H9 (cell line): Measurements from ENCODE around the gene HMGN4. TPM values are rescaled to one million over a fixed set of nuclear protein-coding genes. Genes with fewer than 3 reads are reported as not detected.
A peak's percentile ranks its signal among the peaks of the same experiment; 100 is the strongest.

Source experiments
- DNase-seq: peaks from one replicate; pipeline ENCODE4 v3.0.0-alpha.2; 2017
- H2AFZ ChIP-seq: one replicate; pipeline ENCODE4 v1.6.1; 2013; ENCODE audit warnings: mild to moderate bottlenecking, low read length, control low read depth, moderate library complexity
- H2AK5ac ChIP-seq: 2 replicates; pipeline ENCODE4 v1.6.1; 2013; ENCODE audit warnings: low read length, control low read depth, mixed read lengths; ENCODE audit not compliant: insufficient read length
- H2BK120ac ChIP-seq: one replicate; pipeline ENCODE4 v1.6.1; 2013; ENCODE audit warnings: low read depth, mild to moderate bottlenecking, low read length, control low read depth, inconsistent platforms; ENCODE audit not compliant: poor library complexity, severe bottlenecking
- H2BK12ac ChIP-seq: 2 replicates; pipeline ENCODE4 v1.6.1; 2013; ENCODE audit warnings: low read length, control low read depth, mixed read lengths, low read depth; ENCODE audit not compliant: insufficient read length
- H2BK15ac ChIP-seq: 2 replicates; pipeline ENCODE4 v1.6.1; 2013; ENCODE audit warnings: low read depth, low read length, control low read depth
- H2BK20ac ChIP-seq: one replicate; pipeline ENCODE4 v1.6.1; 2013; ENCODE audit warnings: low read depth, mild to moderate bottlenecking, low read length, control low read depth, inconsistent platforms; ENCODE audit not compliant: poor library complexity, severe bottlenecking
- H2BK5ac ChIP-seq: 2 replicates; pipeline ENCODE4 v1.6.1; 2013; ENCODE audit warnings: low read length, control low read depth, mixed read lengths; ENCODE audit not compliant: insufficient read length
- H3K14ac ChIP-seq: 2 replicates; pipeline ENCODE4 v1.6.1; 2013; ENCODE audit warnings: low read length, control low read depth; ENCODE audit not compliant: insufficient read depth
- H3K18ac ChIP-seq: 2 replicates; pipeline ENCODE4 v1.6.1; 2013; ENCODE audit warnings: low read depth, mild to moderate bottlenecking, mixed read lengths, low read length, control low read depth; ENCODE audit not compliant: insufficient read length
- H3K23ac ChIP-seq: 2 replicates; pipeline ENCODE4 v1.6.1; 2013; ENCODE audit warnings: low read length, control low read depth, mixed read lengths, low read depth; ENCODE audit not compliant: insufficient read length
- H3K23me2 ChIP-seq: 2 replicates; pipeline ENCODE4 v1.6.1; 2013; ENCODE audit warnings: low read depth, mild to moderate bottlenecking, mixed read lengths, low read length, control low read depth; ENCODE audit not compliant: insufficient read length, poor library complexity, severe bottlenecking
- H3K27ac ChIP-seq: 2 replicates; pipeline ENCODE4 v1.5.1; 2013; ENCODE audit warnings: low read length, control low read depth, mixed read lengths, low read depth; ENCODE audit not compliant: insufficient read length
- H3K27me3 ChIP-seq: 2 replicates; pipeline ENCODE4 v1.6.1; 2013; ENCODE audit warnings: low read length, control low read depth, inconsistent platforms; ENCODE audit not compliant: insufficient read depth
- H3K4ac ChIP-seq: 2 replicates; pipeline ENCODE4 v1.6.1; 2013; ENCODE audit warnings: low read depth, mild to moderate bottlenecking, control low read depth, inconsistent platforms, low read length, moderate library complexity
- H3K4me1 ChIP-seq: 2 replicates; pipeline ENCODE4 v1.6.1; 2013; ENCODE audit warnings: low read length, control low read depth, inconsistent platforms; ENCODE audit not compliant: insufficient read depth
- H3K4me2 ChIP-seq: 2 replicates; pipeline ENCODE4 v1.6.1; 2013; ENCODE audit warnings: low read length, control low read depth, mixed read lengths; ENCODE audit not compliant: insufficient read length, insufficient read depth
- H3K56ac ChIP-seq: 2 replicates; pipeline ENCODE4 v1.6.1; 2013; ENCODE audit warnings: low read depth, mild to moderate bottlenecking, mixed read lengths, low read length, control low read depth; ENCODE audit not compliant: insufficient read length
- H3K79me1 ChIP-seq: 2 replicates; pipeline ENCODE4 v1.6.1; 2013; ENCODE audit warnings: low read depth, mild to moderate bottlenecking, moderate library complexity, low read length, control low read depth, inconsistent platforms; ENCODE audit not compliant: insufficient read depth, poor library complexity, severe bottlenecking
- H3K79me2 ChIP-seq: 2 replicates; pipeline ENCODE4 v1.6.1; 2013; ENCODE audit warnings: low read length, control low read depth, inconsistent platforms; ENCODE audit not compliant: insufficient read depth
- H3K9ac ChIP-seq: 2 replicates; pipeline ENCODE4 v1.6.1; 2013; ENCODE audit warnings: low read length, control low read depth, mixed read lengths; ENCODE audit not compliant: insufficient read length; ENCODE audit errors: extremely low read depth
- H3K9me3 ChIP-seq: one replicate; pipeline ENCODE4 v1.6.1; 2013; ENCODE audit warnings: low read depth, low read length, inconsistent platforms; ENCODE audit not compliant: control insufficient read depth
- H3T11ph ChIP-seq: one replicate; pipeline ENCODE4 v1.6.1; 2013; ENCODE audit warnings: mild to moderate bottlenecking, low read length, control low read depth, inconsistent platforms
- H4K20me1 ChIP-seq: one replicate; pipeline ENCODE4 v1.6.1; 2013; ENCODE audit not compliant: control insufficient read depth, insufficient read length, insufficient read depth
- H4K5ac ChIP-seq: 2 replicates; pipeline ENCODE4 v1.6.1; 2013; ENCODE audit warnings: low read depth, mild to moderate bottlenecking, mixed read lengths, low read length, control low read depth; ENCODE audit not compliant: insufficient read length
- H4K8ac ChIP-seq: replicated peaks from 2 replicates; pipeline ENCODE4 v1.6.1; 2013; ENCODE audit warnings: low read length, control low read depth, mixed read lengths, low read depth; ENCODE audit not compliant: insufficient read length
- H4K91ac ChIP-seq: 2 replicates; pipeline ENCODE4 v1.6.1; 2013; ENCODE audit warnings: low read depth, mild to moderate bottlenecking, moderate library complexity, mixed read lengths, low read length, control low read depth; ENCODE audit not compliant: insufficient read length
- H3K27ac Mint-ChIP-seq, 3 experiments: 2 replicates in 2 of 3; 3 replicates in 1 of 3; pipeline ENCODE4 v1.8.0; 2020 to 2021; ENCODE audit warnings: mixed read lengths in 3 of 3, mild to moderate bottlenecking in 1 of 3, moderate library complexity in 1 of 3
- H3K27me3 Mint-ChIP-seq: 2 replicates; pipeline ENCODE4 v1.8.0; 2021; ENCODE audit warnings: low read depth, mild to moderate bottlenecking, moderate library complexity, mixed read lengths
- H3K36me3 Mint-ChIP-seq, 3 experiments: 2 replicates in 2 of 3; 3 replicates in 1 of 3; pipeline ENCODE4 v1.8.0; 2020 to 2021; ENCODE audit warnings: low read depth in 3 of 3, mixed read lengths in 3 of 3; ENCODE audit not compliant: insufficient read depth in 1 of 3
- H3K4me1 Mint-ChIP-seq, 2 experiments: 2 replicates each; pipeline ENCODE4 v1.8.0; 2020; ENCODE audit warnings: mixed read lengths in 2 of 2
- H3K4me3 Mint-ChIP-seq, 2 experiments: 2 replicates in 1 of 2; 3 replicates in 1 of 2; pipeline ENCODE4 v1.8.0; 2020 to 2021; ENCODE audit warnings: mild to moderate bottlenecking in 2 of 2, mixed read lengths in 2 of 2, moderate library complexity in 1 of 2
- H3K9me3 Mint-ChIP-seq, 2 experiments: 2 replicates in 1 of 2; 3 replicates in 1 of 2; pipeline ENCODE4 v1.8.0; 2020; ENCODE audit warnings: mild to moderate bottlenecking in 2 of 2, mixed read lengths in 2 of 2, moderate library complexity in 1 of 2
- CTCF ChIP-seq: fragments of 200-600 bp; sonication (generic); conservative IDR thresholded peaks from 3 replicates; pipeline ENCODE4 v1.8.0; 2021; ENCODE audit warnings: antibody characterized with exemption, mild to moderate bottlenecking
- WGBS: extraction: QIAGEN DNeasy Blood & Tissue Kit; methylation state at CpG from one replicate; pipeline ENCODE4 v1.1.7; 2013; ENCODE audit warnings: missing lambda C conversion rate, low lambda C conversion rate, mixed read lengths; ENCODE audit not compliant: insufficient read length; ENCODE audit errors: extremely low coverage; 5-methylcytosine and 5-hydroxymethylcytosine counted together
- total RNA-seq: library from RNA; stranded (reverse); gene quantifications from 2 replicates; pipeline ENCODE4 v1.2.1, GENCODE V29; 2021

HMGN4 gene
- total RNA-seq, 1 experiment from 2014 or later, result 50.4 TPM

- H2BK5ac ChIP-seq, result no peak overlapping the region
- no CpG with 5 or more reads among the region's 1 CpG for WGBS
- H3K4ac ChIP-seq, result no peak overlapping the region
- H3K4me1 Mint-ChIP-seq, result peaks cover 12 to 17% of the 10 kb centered on the region in 2 experiments
- H3K23ac ChIP-seq, result no peak overlapping the region
- no peak overlapping the region for H3K14ac ChIP-seq
- no peak overlapping the region for H3K4me3 Mint-ChIP-seq
- no peak overlapping the region for H4K5ac ChIP-seq
- H3K9ac ChIP-seq, result no peak overlapping the region
- H3K56ac ChIP-seq, result no peak overlapping the region
- no peaks in the 10 kb centered on the region; a peak in 1 of 7 replicates for H3K36me3 Mint-ChIP-seq
- H2AK5ac ChIP-seq, result no peak overlapping the region
- H3K79me2 ChIP-seq, result no peaks in the 10 kb centered on the region
- no peak overlapping the region for H2BK120ac ChIP-seq
- H2BK20ac ChIP-seq, result no peak overlapping the region
- peaks cover 22% of the 10 kb centered on the region for H3K23me2 ChIP-seq
- H3K27ac ChIP-seq, result no peak overlapping the region
- no peak overlapping the region for H4K91ac ChIP-seq
- H3K9me3 ChIP-seq, result no peaks in the 10 kb centered on the region
- H3K9me3 Mint-ChIP-seq, result peaks cover 0 to 3% of the 10 kb centered on the region in 2 experiments; a peak in 2 of 5 replicates
- H3K27me3 ChIP-seq, result no peaks in the 10 kb centered on the region
- TF ChIP-seq CTCF, result no peak
- H2BK15ac ChIP-seq, result no peak overlapping the region
- peaks cover 4% of the 10 kb centered on the region for H3K27me3 Mint-ChIP-seq
- H4K8ac ChIP-seq, result no peak overlapping the region
- H3K27ac Mint-ChIP-seq, result no peak overlapping the region
- H3K79me1 ChIP-seq, result no peaks in the 10 kb centered on the region
- no peak overlapping the region for H2BK12ac ChIP-seq
- H4K20me1 ChIP-seq, result no peaks in the 10 kb centered on the region
- H3K4me1 ChIP-seq, result no peaks in the 10 kb centered on the region
- H3K4me2 ChIP-seq, result peak overlapping the region; percentile 72
- no peak for DNase-seq
- no peak overlapping the region for H3T11ph ChIP-seq
- no peak overlapping the region for H3K18ac ChIP-seq
- peak overlapping the region; percentile 3 for H2AFZ ChIP-seq
Measured at GRCh38 chr6:26554447-26554696, 16.2 kb downstream of the HMGN4 start.
